Activated gamma-delta T cell treated with Interleukin-2 at 50 U/mL for 16 hours (primary cell): Measurements from ENCODE around the gene PANK4.
A peak's percentile ranks its signal among the peaks of the same experiment; 100 is the strongest.
"Not testable (repeated sequence)": the region's sequence is repeated elsewhere in the genome, so short reads cannot be mapped to it uniquely, and the experiment has no call there.

Experiments used
- DNase-seq: peaks from one replicate; pipeline ENCODE4 v3.0.0-alpha.2; 2020

Gene PANK4

GRCh38 chr1:2473198-2473597 is 53.2 kb downstream of the PANK4 start:
- no peak for DNase-seq

- no peak for DNase-seq
Observed at GRCh38 chr1:2472561-2473177, 53.7 kb downstream of the PANK4 start.

GRCh38 chr1:2472109-2472508 is 54.3 kb downstream of the PANK4 start:
- no peak for DNase-seq

GRCh38 chr1:2471587-2472001 is 54.8 kb downstream of the PANK4 start:
- no peak for DNase-seq

GRCh38 chr1:2471159-2471471 is 55.3 kb downstream of the PANK4 start:
- DNase-seq, result no peak

- DNase-seq, result no peak
Observed at GRCh38 chr1:2470290-2471158, 55.9 kb downstream of the PANK4 start.

- DNase-seq, result no peak
Observed at GRCh38 chr1:2469103-2469940, 57.1 kb downstream of the PANK4 start.

GRCh38 chr1:2468540-2468939 is 57.9 kb downstream of the PANK4 start:
- DNase-seq, result no peak

GRCh38 chr1:2468041-2468472 is 58.3 kb downstream of the PANK4 start:
- peak; percentile 48 for DNase-seq

GRCh38 chr1:2466958-2467554 is 59.3 kb downstream of the PANK4 start:
- no peak for DNase-seq

GRCh38 chr1:2466270-2466665 is 60.1 kb downstream of the PANK4 start:
- no peak for DNase-seq

- DNase-seq, result no peak
Observed at GRCh38 chr1:2465371-2466269, 60.8 kb downstream of the PANK4 start.

GRCh38 chr1:2463396-2463795 is 63.0 kb downstream of the PANK4 start:
- no peak for DNase-seq

GRCh38 chr1:2462819-2463218 is 63.6 kb downstream of the PANK4 start:
- DNase-seq, result no peak

GRCh38 chr1:2460996-2461751 is 65.2 kb downstream of the PANK4 start:
- DNase-seq, result no peak

GRCh38 chr1:2460203-2460602 is 66.2 kb downstream of the PANK4 start:
- DNase-seq, result no peak

GRCh38 chr1:2459757-2460156 is 66.6 kb downstream of the PANK4 start:
- DNase-seq, result no peak

- DNase-seq, result not testable (repeated sequence)
Observed at GRCh38 chr1:2459102-2459753, 67.2 kb downstream of the PANK4 start.

- no peak for DNase-seq
Observed at GRCh38 chr1:2458687-2459086, 67.7 kb downstream of the PANK4 start.
